GM21447 (cell line): Measurements from ENCODE around the gene ASB5.
A peak's percentile ranks its signal among the peaks of the same experiment; 100 is the strongest.
"Not testable (repeated sequence)": the region's sequence is repeated elsewhere in the genome, so short reads cannot be mapped to it uniquely, and the experiment has no call there.

Experiments used
- ATAC-seq: cut with Tn5 transposase; IDR thresholded peaks from one replicate; pipeline ENCODE4 v1.9.1; 2021; ENCODE audit not compliant: unreplicated experiment

Gene ASB5

GRCh38 chr4:176279560-176279959, 10.5 kb upstream of the ASB5 start:
- not testable (repeated sequence) for ATAC-seq

GRCh38 chr4:176277162-176277904, 8.3 kb upstream of the ASB5 start:
- peak; percentile 94 for ATAC-seq

- ATAC-seq, result no peak
These were observed 7.7 kb upstream of the ASB5 start for GRCh38 chr4:176276710-176277109.

GRCh38 chr4:176274441-176274840, 5.4 kb upstream of the ASB5 start:
- no peak for ATAC-seq

- no peak for ATAC-seq
These were observed 4.7 kb upstream of the ASB5 start for GRCh38 chr4:176273736-176274135.

GRCh38 chr4:176272799-176273198, 3.8 kb upstream of the ASB5 start:
- no peak for ATAC-seq

- no peak for ATAC-seq
These were observed 2.7 kb upstream of the ASB5 start for GRCh38 chr4:176271749-176272148.

GRCh38 chr4:176270669-176271068, 1.6 kb upstream of the ASB5 start:
- peak; percentile 61 for ATAC-seq

GRCh38 chr4:176266026-176266425, 3.0 kb downstream of the ASB5 start:
- no peak for ATAC-seq

GRCh38 chr4:176262243-176262642, 6.8 kb downstream of the ASB5 start:
- ATAC-seq, result peak; percentile 83

- no peak for ATAC-seq
These were observed 7.5 kb downstream of the ASB5 start for GRCh38 chr4:176261481-176261880.

GRCh38 chr4:176261018-176261417, 8.0 kb downstream of the ASB5 start:
- ATAC-seq, result no peak

- no peak for ATAC-seq
These were observed 9.5 kb downstream of the ASB5 start for GRCh38 chr4:176259330-176260090.

GRCh38 chr4:176258135-176258534, 10.9 kb downstream of the ASB5 start:
- ATAC-seq, result no peak

GRCh38 chr4:176256921-176257320, 12.1 kb downstream of the ASB5 start:
- no peak for ATAC-seq

- ATAC-seq, result no peak
These were observed 26.2 kb downstream of the ASB5 start for GRCh38 chr4:176242764-176243347.

GRCh38 chr4:176241703-176242102, 27.3 kb downstream of the ASB5 start:
- no peak for ATAC-seq

- no peak for ATAC-seq
These were observed 30.2 kb downstream of the ASB5 start for GRCh38 chr4:176238826-176239225.

- no peak for ATAC-seq
These were observed 30.8 kb downstream of the ASB5 start for GRCh38 chr4:176238157-176238610.

GRCh38 chr4:176236946-176237345, 32.1 kb downstream of the ASB5 start:
- ATAC-seq, result no peak

GRCh38 chr4:176230836-176231235, 38.2 kb downstream of the ASB5 start:
- no peak for ATAC-seq

GRCh38 chr4:176229645-176230044, 39.4 kb downstream of the ASB5 start:
- ATAC-seq, result no peak
